K562 (cell line): ENCODE data around the gene PPT1. TPM values are rescaled to one million over a fixed set of nuclear protein-coding genes. Genes with fewer than 3 reads are reported as not detected.

Experiments
- BMI1 ChIP-seq: fragments of 150-350 bp; IDR thresholded peaks from 2 replicates; pipeline ENCODE4 v1.6.1; 2014; ENCODE audit warnings: low read length
- CBX2 ChIP-seq: fragments of 200-600 bp; sonication (generic); IDR thresholded peaks from one replicate; pipeline ENCODE4 v1.6.1; 2012; ENCODE audit warnings: mild to moderate bottlenecking, low read length, inconsistent platforms; ENCODE audit not compliant: insufficient read depth, poor library complexity, severe bottlenecking
- E2F6 ChIP-seq, 2 experiments: IDR thresholded peaks; 2 replicates each; pipeline ENCODE4 v1.6.1; 2011; ENCODE audit warnings: borderline replicate concordance in 1 of 2, control low read depth in 1 of 2, low read depth in 1 of 2, low read length in 1 of 2, mild to moderate bottlenecking in 1 of 2, mixed read lengths in 1 of 2, moderate library complexity in 1 of 2; ENCODE audit not compliant: insufficient read depth in 1 of 2, insufficient read length in 1 of 2, poor library complexity in 1 of 2, severe bottlenecking in 1 of 2; ENCODE audit errors: extremely low read depth in 1 of 2
- E4F1 ChIP-seq: fragments of 250-450 bp; sonication (Bioruptor Pico); IDR thresholded peaks from 2 replicates; pipeline ENCODE4 v1.5.0; 2021; ENCODE audit warnings: mild to moderate bottlenecking, borderline replicate concordance
- FOXJ2 ChIP-seq: fragments of 200-800 bp; sonication (Bioruptor generic); IDR thresholded peaks from 2 replicates; pipeline ENCODE4 v1.6.1; 2016; ENCODE audit warnings: missing genetic modification characterization, missing compliant biosample characterization
- FOXO4 ChIP-seq: fragments of 450-650 bp; formaldehyde crosslinking; IDR thresholded peaks from 2 replicates; pipeline ENCODE4 v1.4.0; 2020; ENCODE audit warnings: mild to moderate bottlenecking, moderate library complexity
- HMGXB4 ChIP-seq: sonication (generic); formaldehyde crosslinking; IDR thresholded peaks from 2 replicates; pipeline ENCODE4 v1.8.1; 2023; ENCODE audit warnings: mild to moderate bottlenecking, missing genetic modification reagents
- ILK ChIP-seq: fragments of 450-650 bp; IDR thresholded peaks from 2 replicates; pipeline ENCODE4 v1.6.1; 2016; ENCODE audit warnings: missing genetic modification characterization, low read depth, mild to moderate bottlenecking, missing compliant biosample characterization, moderate library complexity, borderline replicate concordance
- IRF1 ChIP-seq: sonication (generic); formaldehyde crosslinking; IDR thresholded peaks from 2 replicates; pipeline ENCODE4 v1.8.0; 2022; ENCODE audit warnings: missing genetic modification reagents, mild to moderate bottlenecking, borderline replicate concordance
- MBD2 ChIP-seq: sonication (generic); IDR thresholded peaks from 2 replicates; pipeline ENCODE4 v1.6.1; 2016; ENCODE audit warnings: low read depth, borderline replicate concordance
- MEIS2 ChIP-seq: fragments of 450-650 bp; IDR thresholded peaks from 2 replicates; pipeline ENCODE4 v1.6.1; 2014; ENCODE audit warnings: mild to moderate bottlenecking; ENCODE audit not compliant: partially characterized antibody
- MXI1 ChIP-seq: IDR thresholded peaks from 2 replicates; pipeline ENCODE4 v1.6.1; 2011; ENCODE audit warnings: low read depth, mild to moderate bottlenecking, improper control_type of control experiment, low read length
- NFIX ChIP-seq: fragments of 250-450 bp; sonication (Bioruptor Pico); IDR thresholded peaks from 2 replicates; pipeline ENCODE4 v1.4.0; 2020; ENCODE audit warnings: low read depth, mild to moderate bottlenecking, moderate library complexity
- PHF8 ChIP-seq: fragments of 200-600 bp; sonication (generic); IDR thresholded peaks from 2 replicates; pipeline ENCODE4 v1.6.1; 2012; ENCODE audit warnings: mixed run types, mild to moderate bottlenecking, inconsistent platforms, low read length, moderate library complexity, borderline replicate concordance
- POLR2AphosphoS2 ChIP-seq: IDR thresholded peaks from 2 replicates; pipeline ENCODE4 v1.6.1; 2012; ENCODE audit warnings: low read length, improper control_type of control experiment
- TRIM24 ChIP-seq, 2 experiments: fragments of 450-650 bp; IDR thresholded peaks; 2 replicates each; pipeline ENCODE4 v1.6.1; 2016
- ZBED1 ChIP-seq: IDR thresholded peaks from 2 replicates; pipeline ENCODE4 v1.6.1; 2014
- ZKSCAN8 ChIP-seq: fragments of 200-800 bp; sonication (Bioruptor generic); IDR thresholded peaks from 2 replicates; pipeline ENCODE4 v1.6.1; 2016; ENCODE audit warnings: missing genetic modification characterization, missing compliant biosample characterization
- ZNF408 ChIP-seq: fragments of 250-450 bp; sonication (Bioruptor Pico); IDR thresholded peaks from 2 replicates; pipeline ENCODE4 v1.4.0; 2020; ENCODE audit warnings: low read depth, mild to moderate bottlenecking, moderate library complexity
- polyA plus RNA-seq, 8 experiments: library from polyadenylated mRNA; depleted of rRNA in 4 of 8; stranded (reverse) in 5 of 8; unstranded in 3 of 8; fragments of >200 nt; fragmentation: Nextera tagmentation in 2 of 8; fragmentation: Illumina TruSeq in 1 of 8; extraction: Ambion mirVana in 2 of 8; extraction: Trizol in 1 of 8; gene quantifications; 2 replicates each; pipeline versions ENCODE4 v1.2.1 to v1.2.3, GENCODE V29; 2011 to 2014; ENCODE audit warnings: inconsistent platforms in 1 of 8, missing spikeins in 1 of 8
- total RNA-seq, 7 experiments: library from RNA; depleted of rRNA in 6 of 7; stranded (reverse); fragments of >200 nt in 6 of 7; fragmentation: Illumina TruSeq in 2 of 7; extraction: Trizol in 2 of 7; gene quantifications; 2 replicates each; pipeline versions ENCODE4 v1.2.1 to v1.2.3, GENCODE V29; 2011 to 2021; ENCODE audit warnings: low replicate concordance in 1 of 7

The PPT1 gene
- total and polyA plus RNA-seq, 9 of the 15 experiments (the other 6 are each of a cell fraction or from before 2014, with no cell fraction given): 72.2 to 285 (median 143) TPM

GRCh38 chr1:40040511-40041465, 56.3 kb downstream of the PPT1 start, which contains the start of gene CAP1 (continued):
- TF ChIP-seq HMGXB4 (CRISPR knock-in tag) (no peak), PHF8 (peak; percentile 71), ZBED1 (no peak; the same call in 1 of the 2 replicates), E2F6 (IDR thresholded peaks at IDR 0.05; ENCODE audit: borderline replicate concordance in 1 of 2, extremely low read depth in 1 of 2, insufficient read depth in 1 of 2, insufficient read length in 1 of 2, low read depth in 1 of 2, low read length in 1 of 2, poor library complexity in 1 of 2, severe bottlenecking in 1 of 2) (no peak), IRF1 (CRISPR knock-in tag) (no peak), CBX2 (no peak), BMI1 (no peak), ZNF408 (CRISPR knock-in tag) (no peak), E4F1 (no peak), MEIS2 (no peak), ZKSCAN8 (CRISPR knock-in tag) (no peak), ILK (no peak), FOXJ2 (tag) (no peak), MXI1 (0 out of 2 replicates have a peak, but pooled peaks have one; percentile 29), NFIX (CRISPR knock-in tag) (no peak), MBD2 (no peak; the same call in none of the 2 replicates), TRIM24 (IDR thresholded peaks at IDR 0.05) (peak in 1 of 2 experiments; percentile 81; a peak in 2 of 4 replicates), POLR2AphosphoS2 (no peak), FOXO4 (CRISPR knock-in tag) (0 out of 2 replicates have a peak, but pooled peaks have one; percentile 30)
